ENCODE data around the gene FAM25A.
"Not testable (repeated sequence)": the region's sequence is repeated elsewhere in the genome, so short reads cannot be mapped to it uniquely, and the experiment has no call there.

FAM25A gene

GRCh38 chr10:87013528-87013927 lies 6.6 kb upstream of the FAM25A start:
- not testable (repeated sequence) for DNase-seq (ENCODE audit: low read depth)

- not testable (repeated sequence) for DNase-seq (ENCODE audit: low read depth)
These were observed 4.9 kb upstream of the FAM25A start for GRCh38 chr10:87014986-87015716.

GRCh38 chr10:87018127-87018526 lies 2.0 kb upstream of the FAM25A start:
- not testable (repeated sequence) for DNase-seq (ENCODE audit: low read depth)

GRCh38 chr10:87019066-87019465 lies 1.0 kb upstream of the FAM25A start:
- not testable (repeated sequence) for DNase-seq (ENCODE audit: low read depth)

- not testable (repeated sequence) for DNase-seq (ENCODE audit: low read depth)
These were observed 590 bp upstream of the FAM25A start for GRCh38 chr10:87019504-87019903.

- peak; percentile 24 for DNase-seq (ENCODE audit: low read depth)
These were observed 5.3 kb downstream of the FAM25A start for GRCh38 chr10:87025285-87025958.

GRCh38 chr10:87026747-87027508 lies 6.8 kb downstream of the FAM25A start:
- DNase-seq (ENCODE audit: low read depth), result not testable (repeated sequence)

- not testable (repeated sequence) for DNase-seq (ENCODE audit: low read depth)
These were observed 10.3 kb downstream of the FAM25A start for GRCh38 chr10:87030419-87030818.

GRCh38 chr10:87030912-87031635 lies 11.0 kb downstream of the FAM25A start:
- DNase-seq (ENCODE audit: low read depth), result no peak

GRCh38 chr10:87036623-87037022 lies 16.5 kb downstream of the FAM25A start:
- no peak for DNase-seq (ENCODE audit: low read depth)

GRCh38 chr10:87038286-87038717 lies 18.2 kb downstream of the FAM25A start:
- DNase-seq (ENCODE audit: low read depth), result no peak

GRCh38 chr10:87038786-87039185 lies 18.7 kb downstream of the FAM25A start:
- no peak for DNase-seq (ENCODE audit: low read depth)

GRCh38 chr10:87043579-87043978 lies 23.5 kb downstream of the FAM25A start:
- not testable (repeated sequence) for DNase-seq (ENCODE audit: low read depth)

GRCh38 chr10:87045434-87045938 lies 25.4 kb downstream of the FAM25A start:
- DNase-seq (ENCODE audit: low read depth), result no peak

GRCh38 chr10:87053111-87053510 lies 33.0 kb downstream of the FAM25A start:
- no peak for DNase-seq (ENCODE audit: low read depth)

- DNase-seq (ENCODE audit: low read depth), result no peak
These were observed 33.6 kb downstream of the FAM25A start for GRCh38 chr10:87053577-87054181.

GRCh38 chr10:87054373-87055295 lies 34.5 kb downstream of the FAM25A start:
- no peak for DNase-seq (ENCODE audit: low read depth)

- no peak for DNase-seq (ENCODE audit: low read depth)
These were observed 38.1 kb downstream of the FAM25A start for GRCh38 chr10:87058171-87058570.

GRCh38 chr10:87059401-87059800 lies 39.3 kb downstream of the FAM25A start:
- DNase-seq (ENCODE audit: low read depth), result no peak

- no peak for DNase-seq (ENCODE audit: low read depth)
These were observed 40.3 kb downstream of the FAM25A start for GRCh38 chr10:87060280-87060928.

All from HS-27A (cell line).